Neural progenitor cell (in vitro differentiated cells): ENCODE measurements around the gene STX2.

ENCODE experiments used
- CTCF ChIP-seq: fragments of 200-600 bp; sonication (generic); IDR thresholded peaks from 2 replicates; pipeline ENCODE4 v1.5.1; 2017; ENCODE audit warnings: antibody characterized with exemption, mild to moderate bottlenecking
- EZH2 ChIP-seq: fragments of 200-600 bp; sonication (generic); IDR thresholded peaks from 2 replicates; pipeline ENCODE4 v1.6.1; 2017; ENCODE audit warnings: antibody characterized with exemption, mild to moderate bottlenecking, moderate library complexity

GRCh38 chr12:130878193-130879185 lies 39.4 kb upstream of the STX2 start:
- TF ChIP-seq CTCF, result no peak
- TF ChIP-seq EZH2, result no peak
